ENCODE measurements around the gene TRABD2B. TPM values are rescaled to one million over a fixed set of nuclear protein-coding genes. Genes with fewer than 3 reads are reported as not detected.

Gene TRABD2B
- polyA plus RNA-seq, 3 donors = 23.1 to 26.6 (median 24.7) TPM

DNA sequence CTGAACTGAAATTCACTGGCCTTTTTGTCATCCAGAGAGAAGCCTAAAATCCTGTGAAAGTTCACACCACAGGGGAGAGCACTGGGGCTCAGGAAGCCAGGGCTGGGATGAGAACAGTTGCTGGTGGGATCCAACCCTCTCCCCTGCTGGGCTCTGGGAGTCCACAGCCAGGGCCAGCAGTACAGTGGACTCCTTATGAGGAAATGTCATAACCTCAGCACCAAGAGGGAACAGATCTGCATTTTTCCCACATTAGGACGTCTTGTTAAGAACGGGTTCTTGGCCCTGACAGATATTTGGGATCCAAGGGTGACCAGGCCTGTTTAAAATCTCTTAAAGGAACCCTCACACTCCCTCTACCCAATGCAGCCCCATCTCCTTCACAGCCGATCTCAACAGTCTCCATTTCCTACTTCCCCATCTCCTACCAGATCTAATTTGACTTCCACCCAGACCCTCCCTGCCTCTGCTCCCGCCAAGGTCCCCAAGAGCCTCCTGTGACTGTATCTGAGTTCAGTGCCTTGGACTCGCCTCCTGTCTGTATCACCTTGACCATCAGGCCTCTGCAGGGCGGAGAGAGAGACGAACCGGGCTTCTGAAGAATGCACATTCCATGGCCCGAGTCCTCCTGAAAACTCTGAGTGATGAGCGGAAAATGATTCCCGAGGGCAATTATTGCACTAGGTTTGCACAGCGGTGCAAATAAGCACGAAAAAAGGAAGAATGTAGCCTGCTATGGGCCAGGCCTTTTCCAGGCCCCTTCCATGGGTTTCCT is 159.9 kb downstream of the TRABD2B start:
- DNase-seq = no peak

DNA sequence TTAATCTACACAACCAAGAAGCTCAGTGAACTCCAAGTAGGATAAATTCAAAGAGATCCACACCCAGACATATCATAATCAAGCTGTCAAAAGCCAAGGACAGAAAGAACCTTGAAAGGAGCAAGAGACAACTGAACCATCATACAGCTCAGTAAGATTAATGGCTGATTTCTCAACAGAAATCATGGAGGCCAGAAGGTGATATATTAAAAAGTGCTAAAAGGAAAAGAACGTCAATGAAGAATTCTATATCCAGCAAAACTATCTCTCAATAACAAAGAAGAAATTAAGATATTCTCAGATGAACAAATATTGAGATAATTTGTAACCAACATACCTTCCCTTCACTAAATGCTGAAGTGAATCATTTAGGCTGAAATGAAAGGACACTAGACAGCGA is 161.8 kb downstream of the TRABD2B start:
- no peak for DNase-seq

DNA sequence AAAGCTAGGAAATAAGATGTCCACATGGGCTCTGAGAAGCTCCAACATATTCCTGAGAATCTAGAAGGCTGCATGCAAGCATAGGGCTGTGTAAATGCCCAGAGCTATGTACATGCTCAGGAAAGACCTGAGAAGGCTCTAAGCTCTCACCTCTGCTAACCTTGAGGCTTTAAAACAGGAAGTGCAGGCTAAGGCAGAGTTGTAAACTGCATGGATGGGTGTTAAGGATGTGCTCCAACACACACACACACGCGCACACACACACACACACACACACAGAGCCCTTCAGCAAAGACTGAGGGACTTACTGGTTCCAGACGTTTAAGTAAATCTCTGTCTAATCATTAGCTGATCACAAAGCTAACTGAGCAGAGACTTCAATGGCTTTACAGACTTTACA is 162.9 kb downstream of the TRABD2B start:
- DNase-seq = no peak

DNA sequence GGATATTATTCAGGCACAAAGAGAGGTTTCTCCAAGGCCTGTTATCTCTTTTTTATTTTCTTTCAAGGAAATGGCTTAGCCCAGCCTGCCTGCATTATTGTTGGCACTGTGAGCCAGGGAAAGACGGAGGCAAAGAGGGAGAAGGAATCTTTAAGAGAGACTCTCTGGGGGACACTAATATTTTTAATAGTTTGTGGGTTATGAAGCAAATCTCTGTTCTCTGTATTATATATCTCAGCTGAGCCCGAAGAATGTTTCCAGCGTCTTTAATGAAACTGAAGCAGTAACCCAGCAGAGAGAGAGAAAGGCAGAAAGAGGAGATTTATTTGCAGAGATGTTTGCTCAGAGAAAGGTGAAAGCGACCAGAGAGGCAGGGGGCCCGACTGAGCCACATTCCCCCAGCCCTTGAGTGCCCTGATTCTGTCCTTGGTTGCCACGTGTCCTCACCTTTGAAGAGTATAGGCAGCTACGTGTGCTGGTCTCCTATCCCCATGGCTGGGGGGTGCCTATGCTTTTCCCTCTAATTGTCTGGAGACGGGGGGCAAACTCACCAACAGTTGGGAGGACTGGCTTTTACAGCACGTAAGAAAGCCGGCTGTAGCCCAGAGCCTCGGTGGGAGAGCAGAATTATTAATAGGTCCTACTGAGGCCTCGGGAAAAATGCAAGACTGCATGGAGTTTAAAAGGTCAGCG is 166.4 kb downstream of the TRABD2B start:
- DNase-seq = no peak

DNA sequence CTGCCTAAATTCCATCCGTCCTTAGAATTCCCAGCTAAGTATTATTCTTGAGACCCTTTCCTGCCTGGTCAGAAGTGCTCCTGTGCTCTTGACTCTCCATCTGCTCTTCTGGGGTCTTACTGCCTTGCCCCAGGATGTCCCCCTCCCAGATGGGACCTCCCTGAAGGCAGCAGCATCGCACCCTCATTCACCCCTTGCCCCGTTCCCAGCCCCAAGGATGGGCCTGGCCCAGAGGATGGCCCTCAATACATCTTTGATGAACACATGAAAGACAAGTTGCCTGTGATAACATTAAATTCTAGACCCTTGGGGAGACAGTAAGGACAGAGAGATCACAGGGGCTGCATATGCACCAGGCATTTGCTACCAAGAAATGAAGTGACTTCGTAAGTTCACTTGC is 167.2 kb downstream of the TRABD2B start:
- no peak for DNase-seq

DNA sequence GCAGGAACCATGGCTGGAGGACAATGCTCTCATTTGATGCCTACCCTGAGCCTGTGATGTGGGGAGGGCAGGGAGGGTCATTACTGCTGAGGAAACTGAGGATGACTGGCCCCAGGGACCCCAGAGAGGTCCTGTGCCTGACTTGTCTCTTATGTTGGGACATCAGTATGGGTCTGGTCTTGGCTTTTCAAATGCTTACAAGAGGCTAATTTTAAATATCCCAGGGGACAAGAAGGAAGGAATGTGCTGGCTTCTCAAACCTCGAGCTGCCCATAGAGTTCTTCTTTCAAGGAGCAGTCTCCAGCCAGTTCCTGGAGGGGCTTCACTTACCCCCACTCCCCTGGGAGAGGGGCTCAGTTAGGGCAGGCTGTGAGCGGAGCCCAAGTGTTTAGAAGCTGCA is 168.2 kb downstream of the TRABD2B start:
- DNase-seq = no peak

DNA sequence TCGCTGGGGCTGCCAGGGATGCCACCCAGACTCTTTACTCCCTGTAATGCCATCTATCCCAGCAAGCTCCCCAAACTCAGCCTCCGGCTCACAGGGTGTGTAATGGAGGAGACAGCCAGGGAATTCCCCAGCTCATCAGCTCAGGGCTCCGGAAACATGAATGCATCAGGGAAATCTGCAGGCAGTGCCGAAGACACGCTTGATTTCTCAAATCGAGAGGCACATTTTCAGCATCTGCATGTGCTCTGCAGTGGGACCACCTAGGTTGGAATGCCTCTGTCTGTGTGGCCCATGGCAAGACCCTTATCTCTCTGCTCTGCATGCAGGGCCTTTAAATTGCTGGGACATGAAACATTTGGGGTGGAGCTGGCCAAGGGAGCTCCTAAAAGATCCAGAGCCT is 170.1 kb downstream of the TRABD2B start:
- no peak for DNase-seq

DNA sequence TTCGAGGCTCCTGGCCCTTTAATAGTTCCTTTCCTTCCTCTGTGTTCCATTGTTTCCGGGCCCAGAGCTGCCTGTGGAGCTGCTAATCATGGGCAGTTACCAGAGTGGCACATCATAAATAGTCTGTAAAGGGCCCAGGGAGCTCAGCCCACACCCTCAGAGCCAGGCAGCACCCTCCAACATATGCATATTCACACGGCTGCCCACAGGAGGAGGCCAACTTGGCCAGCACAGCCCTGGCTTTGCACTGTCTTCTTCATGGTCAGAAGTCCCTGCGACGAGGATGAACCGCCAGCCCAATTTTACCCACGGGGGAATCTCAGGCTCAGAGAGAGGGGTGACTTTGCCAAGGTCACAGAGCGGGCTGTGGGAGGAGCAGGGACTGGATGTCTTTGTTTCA is 172.5 kb downstream of the TRABD2B start:
- no peak for DNase-seq

DNA sequence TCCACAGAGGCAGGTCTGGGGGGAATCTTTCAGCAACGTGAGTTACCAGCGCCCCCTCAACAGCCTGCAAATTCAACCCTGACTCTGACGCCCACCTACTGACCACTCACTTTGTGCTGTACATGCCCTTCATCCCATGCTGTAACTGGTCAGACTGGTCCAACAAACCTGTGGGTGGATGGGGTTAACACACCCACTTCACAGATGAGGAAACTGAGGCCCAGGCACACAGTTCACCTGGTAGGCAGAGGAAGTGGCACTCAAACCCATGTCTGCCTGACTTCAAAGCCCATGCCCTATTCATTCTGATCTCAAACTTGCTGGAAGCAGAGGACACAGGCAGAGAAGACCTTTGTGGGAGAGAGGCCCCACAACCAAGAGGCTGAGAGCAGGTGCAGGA is 172.9 kb downstream of the TRABD2B start:
- no peak for DNase-seq

DNA sequence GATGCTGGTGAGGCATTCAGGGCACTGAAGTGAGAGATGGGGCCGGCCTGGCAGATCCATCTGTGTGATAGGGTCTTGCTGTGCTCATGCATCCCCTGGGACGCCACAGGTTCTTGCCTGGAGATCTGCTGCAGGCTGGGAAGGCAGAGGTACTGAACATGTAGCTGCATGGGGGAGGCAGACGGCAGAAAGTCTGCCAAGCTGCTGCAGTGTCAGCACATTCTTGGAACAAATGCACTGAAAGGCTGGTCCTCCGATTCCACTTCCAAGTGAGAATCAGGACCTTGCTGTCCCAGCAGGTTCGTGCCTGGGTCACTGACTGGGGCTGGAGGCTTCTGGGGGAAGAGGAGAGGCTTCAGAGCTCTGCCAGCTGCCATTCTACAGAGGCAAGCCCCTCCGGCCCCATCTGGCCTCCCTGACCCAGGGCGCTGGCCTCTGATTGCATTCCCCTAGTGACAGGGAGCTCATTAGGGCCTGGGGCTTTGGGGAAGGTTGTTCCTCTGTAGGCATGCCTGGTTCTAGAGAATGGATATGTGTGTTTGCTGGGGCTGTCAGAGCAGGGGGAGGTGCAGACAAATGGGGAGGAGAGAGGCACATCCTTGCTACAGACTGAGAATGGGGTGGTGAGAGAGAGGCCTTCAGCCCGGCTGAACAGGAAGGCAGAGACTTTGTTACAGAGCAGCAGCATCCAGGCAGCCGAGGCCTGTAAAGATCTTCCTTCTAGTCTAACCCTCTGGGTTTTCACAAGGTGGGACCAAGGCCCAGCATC is 174.0 kb downstream of the TRABD2B start:
- DNase-seq = no peak

DNA sequence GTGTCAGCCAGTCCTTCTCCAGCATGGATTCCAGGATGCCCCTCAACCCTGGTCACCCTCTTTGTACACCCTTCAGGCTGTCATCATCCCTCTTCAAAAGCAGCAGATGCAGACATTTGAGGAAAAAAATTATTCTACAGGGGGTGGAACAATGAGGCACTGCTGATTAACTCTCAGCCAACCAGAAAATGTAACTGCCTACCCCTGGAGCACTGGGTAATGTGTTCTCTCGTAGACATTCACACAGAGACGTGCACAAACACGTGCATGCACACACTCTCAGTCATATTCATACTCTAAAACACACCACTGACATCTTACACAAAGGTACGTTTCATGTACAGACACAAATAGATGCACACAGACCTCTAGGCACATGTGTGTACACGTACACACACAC is 175.4 kb downstream of the TRABD2B start:
- no peak for DNase-seq

DNA sequence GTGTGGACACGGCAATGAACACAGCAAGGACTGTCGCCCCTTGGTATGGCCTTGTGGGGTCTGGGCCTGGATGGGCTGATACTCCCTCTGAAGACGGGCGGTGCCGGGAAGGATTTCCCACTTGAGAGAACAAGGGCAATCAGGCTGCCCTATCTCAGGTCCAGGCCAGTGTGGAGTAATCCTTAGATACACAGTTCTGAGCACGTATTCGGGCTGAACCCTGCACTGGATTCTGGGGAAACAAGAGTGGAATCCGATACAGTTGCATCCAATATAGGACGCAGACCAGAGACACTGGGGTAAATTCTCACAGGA is 177.7 kb downstream of the TRABD2B start:
- no peak for DNase-seq

DNA sequence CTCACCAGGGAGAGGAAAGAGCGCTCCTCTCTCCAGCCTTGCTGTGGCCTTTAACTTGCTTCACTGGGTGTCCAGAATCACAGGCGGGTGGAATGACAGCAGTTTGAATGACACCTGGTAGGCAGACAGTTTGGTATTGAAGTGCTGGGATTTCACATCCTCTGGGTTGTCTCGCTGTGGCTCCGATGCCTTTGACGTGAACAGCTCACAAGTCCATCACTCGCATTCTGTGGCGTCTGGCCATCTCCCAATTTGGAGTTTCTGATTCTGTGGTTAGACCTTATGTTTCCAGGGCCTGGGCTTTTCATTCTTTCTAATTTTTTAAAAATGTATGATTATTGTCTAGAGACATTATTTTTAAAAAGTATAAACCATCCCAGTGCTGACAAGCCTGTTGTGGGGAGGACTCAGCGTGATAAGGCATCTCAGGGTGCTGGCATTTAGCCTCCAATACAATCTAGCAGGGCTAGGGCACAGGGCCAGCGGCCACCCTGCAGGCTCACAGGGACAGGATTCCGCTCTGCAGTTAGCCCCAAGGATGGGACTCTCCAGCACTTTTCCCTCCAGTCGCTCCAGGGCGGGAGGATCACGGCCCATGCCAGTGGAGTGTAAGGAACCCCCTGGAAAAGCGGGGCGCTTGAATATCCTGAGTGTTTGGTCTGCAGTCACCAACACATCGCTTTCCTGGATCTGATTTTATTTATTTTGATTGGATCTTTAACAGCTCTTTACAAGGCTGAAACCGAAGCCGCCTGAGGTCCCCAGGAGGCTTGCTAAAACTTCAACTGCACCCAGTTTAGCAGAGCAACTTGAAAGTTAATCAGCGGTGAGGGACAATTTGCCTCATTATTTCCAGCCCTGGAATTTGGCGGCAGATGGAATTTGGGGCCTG is 178.3 kb downstream of the TRABD2B start:
- no peak for DNase-seq

DNA sequence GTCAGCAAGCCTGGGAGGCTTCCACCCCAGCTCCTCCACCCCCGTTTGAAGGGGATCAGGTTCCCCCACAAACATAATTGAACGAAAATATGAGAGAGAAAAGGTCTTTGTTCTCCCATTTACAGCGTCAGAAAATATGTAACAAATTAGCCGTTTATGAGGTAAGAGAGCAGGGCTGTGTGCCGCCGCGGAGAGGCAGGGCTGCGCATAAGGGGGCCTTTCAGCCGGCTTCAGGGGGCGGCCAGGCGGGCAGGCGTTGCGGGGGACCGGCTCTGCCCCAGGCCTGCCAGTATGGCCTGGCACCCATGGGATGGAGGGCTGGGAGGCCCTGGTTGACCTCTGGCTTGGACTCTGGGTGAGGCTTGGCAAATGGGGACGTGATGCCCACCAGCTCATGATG is 179.3 kb downstream of the TRABD2B start:
- DNase-seq = no peak

DNA sequence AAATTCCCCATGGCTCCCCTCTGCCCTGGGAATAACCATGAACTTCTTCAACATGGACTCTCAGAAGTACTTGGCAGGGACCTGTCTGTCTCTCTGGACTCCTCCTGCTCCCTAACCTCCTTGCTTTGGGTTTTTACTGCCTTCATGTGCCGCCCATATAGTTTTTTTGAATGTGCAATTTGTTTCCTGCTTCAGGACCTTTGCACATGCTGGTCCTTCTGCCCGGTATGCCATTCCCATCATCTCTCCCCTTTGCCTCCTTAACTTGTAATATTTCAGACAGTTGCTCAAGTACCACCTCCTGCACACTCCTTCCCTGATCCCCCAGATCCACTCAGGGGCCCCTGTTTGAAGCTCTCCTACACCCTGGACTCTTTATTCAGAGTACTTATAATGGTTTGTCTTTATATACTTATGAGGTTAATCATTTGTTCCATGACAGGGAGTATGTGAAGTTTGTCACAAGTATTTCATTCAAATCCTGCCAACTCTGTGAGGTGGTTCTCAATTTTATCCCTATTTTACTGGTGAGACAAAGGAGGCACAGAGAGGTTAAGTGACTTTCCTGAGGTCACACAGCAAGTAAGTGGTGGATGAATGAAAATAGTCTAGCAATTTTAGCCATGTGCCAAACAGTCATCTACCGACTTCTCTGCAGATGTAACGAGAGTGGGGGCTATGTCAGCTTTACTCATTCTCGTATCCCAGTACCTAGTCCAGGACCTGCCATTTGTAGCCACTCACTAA is 180.7 kb downstream of the TRABD2B start:
- DNase-seq = no peak

DNA sequence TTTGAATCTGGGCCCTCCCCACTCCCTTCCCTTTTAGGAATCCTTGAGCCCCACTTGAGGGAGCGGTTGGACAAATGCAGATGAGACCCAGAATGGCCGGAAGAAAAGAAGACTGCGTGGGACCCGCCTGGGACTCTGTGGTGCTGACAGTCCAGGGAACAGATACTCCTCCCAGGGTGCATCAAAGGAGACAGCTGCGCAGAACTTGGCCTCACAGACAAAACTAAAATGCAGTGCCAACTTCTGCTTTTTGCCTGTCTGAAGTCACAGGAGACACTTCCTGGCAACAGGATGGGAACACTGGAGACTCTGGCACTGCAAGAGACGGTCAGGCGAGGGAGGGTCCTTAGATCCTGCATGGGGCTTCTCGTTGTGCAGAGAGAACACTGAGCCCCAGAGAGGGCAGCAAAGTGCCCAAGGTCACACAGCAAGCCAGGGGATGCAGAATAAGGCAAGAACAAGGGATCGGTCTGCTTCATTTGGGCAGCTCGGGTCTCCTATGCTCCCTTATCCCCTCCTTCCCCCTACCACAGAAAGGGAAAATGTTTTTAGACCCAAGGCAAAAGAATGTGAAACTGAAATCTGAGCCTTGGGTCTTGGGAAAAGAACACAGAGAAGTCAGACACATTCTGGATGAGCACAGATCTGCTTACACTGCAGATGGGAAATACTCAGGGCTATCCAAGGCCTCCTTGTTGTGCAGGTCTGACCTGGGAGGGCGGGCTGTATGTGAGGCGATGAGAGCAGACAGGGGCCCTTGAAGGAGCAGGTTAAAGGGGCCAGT is 182.4 kb downstream of the TRABD2B start:
- DNase-seq = no peak

DNA sequence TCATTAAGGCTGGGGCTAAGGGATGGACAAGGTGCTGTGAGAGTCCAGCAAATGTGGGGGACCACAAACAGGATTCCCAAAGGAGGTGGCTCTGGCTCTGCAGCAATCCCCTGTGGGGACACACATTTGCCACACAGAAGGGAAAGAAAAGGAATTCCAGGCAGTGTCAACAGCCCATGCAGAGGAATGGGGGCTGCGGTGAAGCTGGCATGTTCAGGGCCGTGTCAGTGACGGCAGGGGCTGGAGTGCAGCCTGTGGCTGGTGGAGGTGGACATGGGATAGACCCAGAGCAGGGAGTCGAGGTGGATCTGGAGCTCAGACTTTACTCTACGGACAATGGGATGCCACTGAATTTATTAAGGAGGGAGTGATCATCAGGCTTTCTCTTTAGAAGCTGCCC is 183.2 kb downstream of the TRABD2B start:
- no peak for DNase-seq

DNA sequence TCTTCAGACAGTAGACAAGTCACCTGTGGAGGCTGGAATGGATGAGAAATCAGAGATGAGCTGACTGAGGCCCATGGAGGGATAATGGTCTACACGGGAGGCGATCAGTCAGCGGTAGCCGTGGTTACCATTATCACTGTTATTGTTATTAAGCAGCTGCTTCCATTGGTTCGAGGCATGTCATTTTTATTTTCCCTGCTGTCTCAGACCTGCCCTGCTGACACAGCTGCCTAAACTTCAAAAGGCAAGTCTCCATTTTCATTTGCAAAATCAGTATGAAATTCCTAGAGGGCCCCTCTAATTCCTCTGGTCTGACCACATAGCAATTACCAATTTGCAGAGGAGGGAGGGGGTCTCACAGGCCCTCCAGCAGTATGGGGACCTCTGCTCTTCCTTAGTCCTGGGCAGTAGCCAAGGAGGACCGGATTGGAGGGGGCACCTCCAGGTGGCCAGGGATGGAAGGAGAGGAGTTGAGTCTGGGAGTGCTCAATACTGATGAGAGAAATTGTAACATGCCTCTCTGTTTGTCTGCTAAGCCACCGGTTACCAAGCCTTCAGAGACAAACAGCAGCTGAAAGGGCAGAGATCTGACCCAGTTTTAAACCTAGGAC is 184.2 kb downstream of the TRABD2B start:
- no peak for DNase-seq

DNA sequence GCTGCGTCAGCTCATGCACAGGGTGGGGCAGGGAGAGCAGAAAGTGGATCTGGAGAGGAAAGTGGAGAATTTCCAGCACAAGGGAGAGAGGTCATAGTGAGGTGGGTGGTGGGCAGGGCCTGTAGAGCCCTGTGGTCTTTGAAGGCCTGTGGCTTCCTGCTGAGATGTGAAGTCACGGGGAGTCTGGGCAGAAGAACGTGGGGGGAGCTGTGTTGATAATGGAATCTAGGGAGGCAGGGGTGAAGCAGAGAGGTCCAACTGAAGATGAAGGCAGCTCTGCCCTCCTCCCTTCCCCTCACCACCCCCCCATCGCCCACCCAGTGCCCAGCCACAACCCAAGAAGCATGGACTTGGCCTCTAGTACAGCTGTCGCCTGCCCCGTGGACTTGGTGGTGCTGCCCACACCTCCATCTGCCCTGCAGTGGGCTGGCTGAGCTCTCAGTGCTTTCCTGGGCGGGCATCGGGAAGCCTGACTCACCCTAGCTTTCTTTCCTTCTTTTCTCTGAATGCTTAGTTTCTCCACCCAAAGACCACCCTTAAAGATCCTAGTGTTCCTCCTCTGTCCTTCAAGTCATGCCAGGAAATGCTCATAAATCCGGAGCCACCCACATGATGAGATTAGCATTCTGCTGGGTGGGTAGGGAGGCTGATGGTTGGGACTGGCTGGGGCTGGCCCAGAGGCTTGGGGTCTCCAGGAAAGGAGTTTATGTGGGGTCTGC is 186.1 kb downstream of the TRABD2B start:
- no peak for DNase-seq
